ENCODE results near the gene TATDN3.

DNA sequence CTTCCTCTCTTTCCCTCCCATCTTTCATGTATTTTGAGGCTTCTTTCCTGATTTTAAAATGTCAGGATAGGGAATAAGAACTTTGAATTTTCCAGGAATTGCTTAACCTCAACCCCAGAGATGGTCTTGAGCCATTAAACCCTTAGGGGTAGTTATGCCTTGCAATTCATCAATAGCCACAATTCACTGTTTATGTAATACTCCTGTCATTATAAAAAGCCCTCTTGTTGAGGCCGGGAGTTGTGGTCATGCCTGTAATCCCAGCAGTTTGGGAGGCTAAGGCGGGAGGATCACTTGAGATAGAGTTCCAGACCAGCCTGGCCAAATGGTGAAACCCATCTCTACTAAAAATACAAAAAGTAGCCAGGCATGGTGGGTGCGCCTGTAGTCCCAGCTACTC, 31.3 kb downstream of the TATDN3 start:
- TF ChIP-seq, protein P1, sequence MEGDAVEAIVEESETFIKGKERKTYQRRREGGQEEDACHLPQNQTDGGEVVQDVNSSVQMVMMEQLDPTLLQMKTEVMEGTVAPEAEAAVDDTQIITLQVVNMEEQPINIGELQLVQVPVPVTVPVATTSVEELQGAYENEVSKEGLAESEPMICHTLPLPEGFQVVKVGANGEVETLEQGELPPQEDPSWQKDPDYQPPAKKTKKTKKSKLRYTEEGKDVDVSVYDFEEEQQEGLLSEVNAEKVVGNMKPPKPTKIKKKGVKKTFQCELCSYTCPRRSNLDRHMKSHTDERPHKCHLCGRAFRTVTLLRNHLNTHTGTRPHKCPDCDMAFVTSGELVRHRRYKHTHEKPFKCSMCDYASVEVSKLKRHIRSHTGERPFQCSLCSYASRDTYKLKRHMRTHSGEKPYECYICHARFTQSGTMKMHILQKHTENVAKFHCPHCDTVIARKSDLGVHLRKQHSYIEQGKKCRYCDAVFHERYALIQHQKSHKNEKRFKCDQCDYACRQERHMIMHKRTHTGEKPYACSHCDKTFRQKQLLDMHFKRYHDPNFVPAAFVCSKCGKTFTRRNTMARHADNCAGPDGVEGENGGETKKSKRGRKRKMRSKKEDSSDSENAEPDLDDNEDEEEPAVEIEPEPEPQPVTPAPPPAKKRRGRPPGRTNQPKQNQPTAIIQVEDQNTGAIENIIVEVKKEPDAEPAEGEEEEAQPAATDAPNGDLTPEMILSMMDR (IDR thresholded peaks at IDR 0.05): no peak
- no peak for TF ChIP-seq POLR2A (IDR thresholded peaks at IDR 0.05)
